DMS53 treated with DMSO at 0.1 percent for 48 hours (cell line): Measurements from ENCODE around the gene MED29.
A peak's percentile ranks its signal among the peaks of the same experiment; 100 is the strongest.

Experiments
- DNase-seq: peaks from one replicate; lab custom pipeline; 2025; ENCODE audit not compliant: unreplicated experiment; lab: John Stamatoyannopoulos, UW

Gene MED29

DNA sequence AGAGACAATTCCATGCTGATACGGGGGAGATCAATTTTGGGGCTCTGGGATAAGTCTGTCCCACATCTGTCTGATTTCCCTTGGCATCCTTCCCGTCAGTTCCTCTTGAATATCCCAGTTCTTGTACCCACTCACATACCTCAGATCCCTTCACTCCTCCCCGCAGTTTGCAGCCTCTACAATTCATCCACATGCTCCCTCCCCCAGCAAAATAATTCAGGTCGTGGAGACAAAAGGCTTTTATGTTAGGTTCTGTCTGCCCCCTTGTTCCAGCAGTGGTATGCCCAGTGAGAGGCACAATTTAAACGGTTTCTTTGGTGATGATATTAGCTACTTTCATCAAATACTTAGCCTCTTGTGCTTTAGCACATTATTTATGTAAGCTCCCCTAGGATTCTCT, 35.0 kb downstream of the MED29 start:
- DNase-seq: no peak

DNA sequence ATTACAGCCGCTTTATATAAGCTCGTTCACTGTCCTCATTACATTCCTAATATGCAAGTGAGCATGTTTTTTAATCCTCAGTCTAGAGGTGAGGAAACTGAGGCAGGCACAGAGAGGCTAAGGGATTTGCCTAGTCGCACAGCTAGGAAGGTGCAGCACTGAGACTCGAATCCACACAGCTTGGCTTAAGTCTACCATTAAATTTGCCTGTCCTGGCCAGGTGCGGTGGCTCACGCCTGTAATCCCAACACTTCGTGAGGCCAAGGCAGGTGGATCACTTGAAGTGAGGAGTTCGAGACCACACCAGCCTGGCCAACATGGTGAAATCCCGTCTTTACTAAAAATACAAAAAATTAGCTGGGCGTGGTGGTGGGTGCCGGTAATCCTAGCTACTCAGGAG, 36.5 kb downstream of the MED29 start:
- DNase-seq: no peak

DNA sequence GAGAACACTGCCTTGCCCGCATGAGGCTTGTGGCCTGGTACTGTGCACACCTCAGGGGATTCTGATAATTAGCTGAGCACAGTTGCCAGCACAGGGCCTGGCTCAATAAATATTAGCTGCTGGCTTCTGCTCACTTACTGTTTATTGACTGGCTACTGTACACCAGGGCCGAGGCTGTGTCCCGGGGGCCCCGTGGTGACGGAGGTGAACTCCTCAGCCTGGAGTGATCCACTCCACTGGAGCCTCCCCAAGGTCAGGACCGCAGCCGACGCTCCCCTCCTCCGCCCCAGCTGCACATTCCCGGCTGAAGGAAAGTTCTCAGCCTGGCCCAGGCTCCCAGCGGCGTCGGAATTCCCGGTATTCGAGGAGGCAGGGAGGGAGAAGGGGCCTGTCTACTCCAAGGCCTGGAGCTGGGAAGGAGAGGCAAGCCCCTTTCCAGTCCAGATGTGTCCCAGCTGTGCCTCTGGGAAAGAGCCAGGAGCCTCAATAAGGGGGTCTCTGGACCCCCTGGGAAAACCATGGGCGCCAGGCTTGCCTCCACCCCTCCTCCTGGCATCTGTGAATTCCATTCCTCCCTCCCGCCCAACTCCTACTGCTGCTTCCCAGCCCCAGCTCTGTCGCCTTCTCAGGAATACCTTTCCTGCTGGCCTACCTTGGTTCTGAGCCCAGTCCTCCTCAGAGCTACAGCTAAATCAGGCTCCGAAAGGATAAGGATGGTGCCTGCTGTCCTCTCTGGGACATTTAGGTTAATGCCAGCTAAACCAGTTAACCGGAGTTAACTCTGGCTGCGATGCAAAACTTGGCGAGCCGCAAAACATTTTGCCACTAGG, 37.3 kb downstream of the MED29 start:
- no peak for DNase-seq

DNA sequence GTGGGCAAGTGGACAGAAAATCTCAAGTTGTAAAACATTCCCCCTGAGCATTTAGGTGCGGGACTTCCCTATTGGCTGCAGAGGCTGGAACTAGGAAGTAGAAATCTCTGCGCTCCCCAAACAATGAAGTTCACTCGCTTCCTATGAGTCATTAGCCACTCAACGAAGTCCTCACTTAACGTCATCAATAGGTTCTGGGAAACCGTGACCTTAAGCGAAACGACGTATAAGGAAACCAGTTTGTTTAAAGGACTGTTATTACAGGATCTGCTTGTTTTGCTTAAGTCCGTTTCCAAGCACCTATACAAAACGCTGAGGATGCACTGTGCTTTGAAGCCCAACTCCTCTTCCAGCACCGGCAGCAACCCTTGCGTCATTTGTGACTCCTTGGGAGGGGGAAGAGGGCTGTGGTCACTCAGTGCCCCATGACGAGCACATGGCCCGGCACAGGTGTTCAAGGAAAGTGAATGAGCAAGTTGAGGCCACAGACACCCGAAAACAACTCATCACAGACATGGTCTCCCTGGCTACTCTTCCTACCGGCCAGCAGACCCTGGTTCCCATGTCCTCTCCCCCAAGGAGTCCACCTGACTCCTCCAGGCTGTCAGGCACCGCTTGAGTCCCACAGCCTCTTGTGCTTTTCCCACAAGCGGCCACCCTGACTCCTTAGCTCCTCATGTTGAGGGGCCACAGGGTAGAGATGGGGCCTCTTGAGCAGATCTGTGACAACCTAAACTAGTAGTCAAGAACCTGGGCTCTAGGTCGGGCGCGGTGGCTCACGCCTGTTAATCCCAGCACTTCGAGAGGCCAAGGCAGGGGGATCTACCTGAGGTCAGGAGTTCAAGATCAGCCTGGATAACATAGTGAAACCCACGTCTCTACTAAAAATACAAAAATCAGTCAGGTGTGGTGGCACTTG, 39.8 kb downstream of the MED29 start:
- DNase-seq: peak; percentile 100

DNA sequence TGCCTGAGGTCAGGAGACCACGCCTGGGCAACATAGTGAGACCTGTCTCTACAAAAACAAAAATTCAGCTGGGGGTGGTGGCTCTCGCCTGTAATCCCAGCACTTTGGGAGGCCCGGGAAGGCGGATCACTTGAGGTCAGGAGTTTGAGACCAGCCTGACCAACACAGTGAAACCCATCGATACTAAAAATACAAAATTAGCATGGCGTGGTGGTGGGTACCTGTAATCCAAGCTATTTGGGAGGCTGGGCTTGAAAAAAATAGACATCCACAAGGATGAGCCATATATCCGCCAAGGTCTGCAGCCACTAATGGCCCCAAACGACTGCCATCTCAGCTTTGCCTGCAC, 41.5 kb downstream of the MED29 start:
- no peak for DNase-seq

DNA sequence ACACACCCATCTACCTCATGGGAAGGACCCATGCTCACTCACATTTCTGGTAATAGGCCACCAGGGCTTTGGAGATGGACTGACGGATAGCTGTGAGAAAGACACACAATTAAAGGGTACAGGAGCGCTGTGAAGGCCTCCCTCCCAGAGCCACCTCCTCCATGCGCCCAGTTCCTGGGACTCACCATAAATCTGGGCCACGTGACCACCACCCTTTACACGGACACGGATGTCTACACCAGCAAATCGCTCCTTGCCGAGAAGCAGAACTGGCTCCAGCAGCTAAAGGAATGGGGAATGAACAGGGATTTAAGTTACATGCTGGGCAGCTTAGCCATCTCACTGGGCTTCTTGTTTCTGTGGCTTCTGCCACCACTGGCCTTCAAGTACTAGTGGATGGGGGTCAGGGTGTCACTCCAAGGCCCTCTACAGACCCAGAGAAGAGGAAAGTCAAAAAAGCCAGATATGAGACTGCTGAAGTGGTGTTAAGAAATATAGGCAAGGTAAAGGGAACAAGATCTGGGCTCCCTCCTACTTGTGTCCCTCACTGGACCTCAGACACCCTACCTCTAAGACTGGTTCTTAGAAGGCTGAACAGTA, 42.4 kb downstream of the MED29 start:
- DNase-seq: no peak

DNA sequence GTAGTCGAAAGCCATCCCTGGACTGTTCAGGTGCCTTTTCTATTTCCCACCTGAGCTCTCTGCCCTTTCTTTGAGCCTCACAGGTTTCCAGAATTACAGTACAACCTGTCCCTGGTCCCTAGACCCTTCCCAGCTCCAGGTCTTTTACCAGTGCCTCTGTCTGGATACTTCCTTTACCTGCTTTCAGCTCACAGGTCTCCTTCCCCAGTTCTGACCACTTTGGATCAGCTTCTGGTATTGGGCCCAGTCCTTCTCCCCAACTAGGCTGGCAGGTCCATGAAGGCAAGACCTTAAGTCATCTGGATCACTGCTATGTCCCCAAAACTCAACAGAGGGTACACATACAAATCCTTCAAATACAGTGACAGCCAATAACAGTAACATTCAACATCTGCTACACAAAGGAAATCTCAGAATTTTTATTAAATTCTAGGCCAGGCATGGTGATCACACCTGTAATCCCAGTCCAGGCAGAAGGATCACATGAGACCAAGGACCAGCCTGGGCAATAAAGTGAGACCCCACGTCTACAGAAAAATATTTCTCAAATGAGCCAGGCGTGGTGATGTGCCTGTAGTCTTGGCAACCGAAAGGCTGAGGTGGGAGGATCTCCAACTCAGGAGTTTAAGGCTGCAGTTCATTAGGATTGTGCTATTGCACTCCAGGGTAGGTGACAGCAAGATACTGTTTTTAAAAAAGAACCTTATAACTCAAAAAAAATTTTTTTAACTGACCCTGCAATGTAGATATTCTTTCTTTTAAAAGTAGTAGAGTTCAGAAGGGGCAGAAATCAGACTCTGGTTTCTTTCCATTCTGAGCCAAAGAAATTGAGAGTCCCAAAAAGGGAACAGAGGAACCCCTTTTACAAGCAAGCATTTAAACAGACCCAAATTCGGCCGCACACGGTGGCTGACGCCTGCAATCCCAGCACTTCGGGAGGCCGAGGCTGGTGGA, 43.2 kb downstream of the MED29 start:
- no peak for DNase-seq

DNA sequence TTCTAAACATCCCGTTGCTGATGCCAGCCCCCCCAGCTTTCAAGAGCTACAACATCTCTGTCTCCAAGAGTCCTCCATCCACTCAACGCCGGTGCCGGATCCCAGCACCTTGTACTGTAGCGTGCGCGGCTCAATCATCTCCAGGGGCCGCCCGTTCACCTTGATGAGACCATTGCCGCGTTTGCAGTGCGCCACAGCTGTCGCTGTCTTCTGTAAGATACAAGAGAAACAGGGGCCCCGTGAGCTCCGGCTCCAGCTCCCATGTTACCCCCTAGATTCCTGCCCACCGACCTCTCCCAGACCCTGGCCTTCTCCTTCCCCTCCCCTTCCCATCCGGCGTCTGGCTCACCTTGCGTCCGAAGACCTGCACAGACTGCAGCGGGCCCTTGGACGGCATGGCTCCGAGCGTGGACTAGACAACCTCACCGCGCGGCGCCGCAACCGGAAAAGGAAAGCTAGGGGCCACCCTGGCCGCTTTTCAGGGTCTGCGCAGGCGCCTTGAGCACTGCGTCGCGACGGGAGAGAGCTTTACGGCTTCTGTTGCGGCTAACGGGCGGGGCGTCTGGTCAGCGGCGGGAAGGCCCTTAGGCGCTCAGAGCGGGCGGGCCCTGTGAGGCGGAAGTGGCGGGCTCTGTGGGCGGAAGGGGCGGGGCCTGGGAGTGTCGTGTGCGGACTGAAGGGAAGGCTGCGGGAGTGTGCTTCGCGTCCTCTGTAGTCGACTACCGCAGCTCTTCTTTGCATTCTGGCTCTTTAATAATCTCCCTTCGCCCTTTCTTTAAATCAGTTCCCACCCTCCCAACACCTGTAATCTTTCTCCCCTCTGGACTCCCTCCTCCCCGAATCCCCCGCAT, 44.5 kb downstream of the MED29 start, which contains the start of gene RPS16:
Gene RPS16 (minus strand): TSS at position 451 of the 851 bp plus-strand sequence. CDS start 54 bp downstream, at position 397.
- DNase-seq: peak; percentile 99

DNA sequence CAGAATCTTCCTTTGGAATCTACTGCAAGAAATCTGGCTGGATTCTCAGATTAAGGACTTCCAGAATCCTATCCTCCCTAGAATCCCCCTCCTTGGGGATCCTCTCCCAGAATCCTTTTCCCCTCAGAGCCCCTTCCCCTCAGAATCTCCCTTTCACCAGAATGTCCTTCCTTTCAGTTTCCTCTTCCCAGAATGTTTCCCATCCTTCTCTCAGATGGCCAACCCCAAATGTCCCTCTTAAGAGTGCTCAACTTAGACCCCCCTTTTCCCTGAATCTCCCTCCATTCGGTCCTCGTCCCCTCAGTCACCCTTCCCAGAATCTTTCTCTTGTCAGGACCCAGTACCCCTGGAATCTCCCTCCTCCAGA, 45.2 kb downstream of the MED29 start:
- no peak for DNase-seq

DNA sequence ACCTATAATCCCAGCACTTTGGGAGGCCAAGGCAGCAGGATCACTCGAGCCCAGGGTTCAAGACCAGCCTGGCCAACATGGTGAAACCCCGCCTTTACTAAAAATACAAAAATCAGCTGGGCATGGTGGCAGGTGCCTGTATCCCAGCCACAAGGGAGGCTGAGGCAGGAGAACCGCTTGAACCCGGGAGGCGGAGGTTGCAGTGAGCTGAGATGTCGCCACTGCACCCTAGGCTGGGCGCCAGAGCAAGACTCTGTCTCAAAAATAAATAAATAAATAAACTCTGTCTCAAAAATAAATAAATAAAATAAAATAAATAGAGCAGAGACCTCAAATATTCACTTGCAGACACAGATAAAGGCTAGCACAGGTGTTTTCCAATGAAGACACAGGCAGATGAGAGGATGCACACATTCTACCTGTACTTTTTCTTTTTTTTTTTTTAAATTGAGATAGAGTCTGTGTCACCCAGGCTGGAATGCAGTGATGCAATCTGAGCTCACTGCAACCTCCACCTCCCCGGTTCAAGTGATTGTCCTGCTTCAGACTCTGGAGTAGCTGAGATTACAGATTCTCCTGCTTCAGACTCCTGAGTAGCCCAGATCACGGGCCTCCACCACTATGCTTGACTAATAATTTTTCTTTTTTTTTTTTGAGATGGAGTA, 47.2 kb downstream of the MED29 start:
- DNase-seq: no peak

DNA sequence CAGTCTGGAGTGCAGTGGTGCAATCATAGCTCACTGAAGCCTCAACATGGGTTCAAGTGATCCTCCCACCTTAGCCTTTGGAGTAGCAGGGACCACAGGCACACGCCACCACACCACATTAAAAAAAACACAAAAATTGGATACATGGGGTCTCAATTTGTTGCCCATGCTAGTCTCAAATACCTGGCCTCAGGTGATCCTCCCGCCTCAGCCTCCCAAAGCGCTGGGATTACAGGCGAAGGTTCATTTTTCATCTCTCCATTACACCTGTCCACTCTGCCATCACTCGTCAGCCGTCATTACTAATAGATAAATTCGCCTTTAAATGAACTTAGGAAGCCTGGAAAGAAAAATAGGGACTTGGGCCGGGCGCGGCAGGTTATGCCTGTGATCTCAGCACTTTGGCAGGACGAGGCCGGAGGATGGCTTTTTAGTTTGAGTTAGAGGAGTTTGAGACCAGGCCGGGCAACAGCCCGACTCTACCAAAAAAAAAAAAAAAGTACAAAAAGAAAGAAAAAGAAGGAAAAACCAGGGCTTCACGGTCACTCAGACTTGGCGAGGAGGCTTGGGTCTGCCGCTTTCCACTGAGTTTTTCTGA, 53.5 kb downstream of the MED29 start:
- no peak for DNase-seq

DNA sequence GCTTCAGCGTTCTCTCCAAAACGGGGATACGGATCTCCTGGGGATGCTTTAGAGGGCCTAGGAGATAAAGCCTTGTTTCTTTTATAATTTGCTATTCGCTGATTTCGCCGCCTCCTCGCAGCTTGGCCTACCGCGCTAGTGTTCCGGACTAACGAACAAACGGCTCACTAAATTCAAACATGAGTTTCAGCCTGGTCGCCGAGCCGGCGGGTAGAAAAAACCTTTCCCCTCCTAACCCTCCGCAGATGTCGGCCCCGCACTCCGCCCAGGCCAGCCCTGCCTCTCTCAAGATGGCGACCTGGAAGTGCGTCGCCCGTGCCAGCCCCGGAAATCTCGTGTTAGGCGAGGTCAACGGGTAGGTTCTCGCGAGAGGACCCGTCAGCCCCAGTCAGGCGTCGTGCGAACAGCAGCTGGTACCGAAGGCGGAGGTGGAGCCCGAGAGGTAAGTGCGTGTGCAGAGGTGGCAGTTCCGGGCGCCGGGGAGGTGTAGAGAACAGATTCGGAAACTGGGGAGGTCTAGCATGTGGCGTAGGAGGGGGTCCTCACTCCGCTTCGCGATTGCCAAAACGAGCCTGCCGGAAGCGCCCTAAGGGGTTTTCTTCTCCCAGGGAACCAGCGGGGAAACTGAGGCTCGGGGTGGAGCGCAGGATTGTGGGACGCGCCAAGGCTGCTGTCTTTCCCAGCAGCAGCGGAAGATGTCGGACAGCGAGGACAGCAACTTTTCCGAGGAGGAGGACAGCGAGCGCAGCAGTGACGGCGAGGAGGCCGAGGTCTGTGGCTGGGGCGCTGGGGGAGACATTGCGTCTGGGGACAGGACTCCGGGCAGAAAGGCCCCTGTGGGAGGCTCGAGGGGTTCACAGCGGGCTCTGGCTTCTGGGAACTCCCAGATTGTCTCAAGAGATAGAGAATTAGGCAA, 54.3 kb downstream of the MED29 start, which contains the start of gene SUPT5H:
Gene SUPT5H (plus strand): TSS at position 387 of the 916 bp plus-strand sequence. CDS start 309 bp downstream, at position 696.
- peak; percentile 98 for DNase-seq

DNA sequence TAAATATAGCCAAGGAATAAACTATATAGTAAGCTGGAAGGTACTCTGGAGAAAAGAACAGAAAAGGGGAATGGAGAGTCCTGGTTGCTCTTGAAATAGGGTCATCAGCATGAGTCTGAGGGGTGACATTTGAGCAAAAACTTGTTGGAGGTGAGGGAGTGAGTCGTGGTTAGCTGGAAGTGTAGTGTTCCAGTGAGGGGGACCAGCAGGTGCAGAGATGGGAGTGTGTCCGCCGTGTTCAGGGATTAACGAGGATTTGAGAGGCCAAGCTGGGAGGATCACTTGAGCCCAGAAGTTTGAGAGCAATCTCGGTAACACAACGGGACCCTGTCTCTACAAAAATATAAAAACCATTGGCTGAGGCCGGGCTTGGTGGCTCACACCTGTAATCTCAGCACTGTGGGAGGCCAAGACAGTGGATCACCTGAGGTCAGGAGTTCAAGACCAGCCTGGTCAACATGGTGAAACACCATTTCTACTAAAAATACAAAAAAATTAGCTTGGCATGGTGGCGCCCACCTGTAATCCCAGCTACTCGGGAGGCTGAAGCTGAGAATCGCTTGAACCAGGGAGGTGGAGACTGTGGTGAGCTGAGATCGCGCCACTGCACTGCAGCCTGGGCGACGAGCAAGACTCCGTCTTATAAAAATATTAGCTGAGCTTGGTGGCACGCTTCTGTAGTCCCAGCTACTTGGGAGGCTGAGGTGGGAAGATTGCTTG, 55.3 kb downstream of the MED29 start:
- no peak for DNase-seq

DNA sequence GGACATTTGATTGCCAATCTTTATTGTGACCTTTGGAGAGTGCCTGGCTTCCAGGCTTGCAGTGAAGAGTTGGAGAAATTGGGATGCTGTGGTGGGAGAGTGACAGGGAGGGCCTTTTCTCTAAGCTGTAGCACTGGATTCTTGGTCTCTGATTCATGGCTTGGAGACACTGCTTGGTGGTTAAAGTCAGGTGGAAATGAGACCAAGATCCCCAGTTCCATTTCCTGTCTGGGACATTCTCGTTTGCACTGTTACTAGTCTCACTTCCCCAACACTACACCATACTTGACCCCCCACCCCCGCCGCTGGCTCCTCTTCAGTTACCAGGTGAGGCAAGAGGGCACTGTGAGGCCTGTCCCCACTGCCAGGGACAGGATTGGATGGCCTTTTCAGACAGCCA, 57.1 kb downstream of the MED29 start:
- DNase-seq: no peak

DNA sequence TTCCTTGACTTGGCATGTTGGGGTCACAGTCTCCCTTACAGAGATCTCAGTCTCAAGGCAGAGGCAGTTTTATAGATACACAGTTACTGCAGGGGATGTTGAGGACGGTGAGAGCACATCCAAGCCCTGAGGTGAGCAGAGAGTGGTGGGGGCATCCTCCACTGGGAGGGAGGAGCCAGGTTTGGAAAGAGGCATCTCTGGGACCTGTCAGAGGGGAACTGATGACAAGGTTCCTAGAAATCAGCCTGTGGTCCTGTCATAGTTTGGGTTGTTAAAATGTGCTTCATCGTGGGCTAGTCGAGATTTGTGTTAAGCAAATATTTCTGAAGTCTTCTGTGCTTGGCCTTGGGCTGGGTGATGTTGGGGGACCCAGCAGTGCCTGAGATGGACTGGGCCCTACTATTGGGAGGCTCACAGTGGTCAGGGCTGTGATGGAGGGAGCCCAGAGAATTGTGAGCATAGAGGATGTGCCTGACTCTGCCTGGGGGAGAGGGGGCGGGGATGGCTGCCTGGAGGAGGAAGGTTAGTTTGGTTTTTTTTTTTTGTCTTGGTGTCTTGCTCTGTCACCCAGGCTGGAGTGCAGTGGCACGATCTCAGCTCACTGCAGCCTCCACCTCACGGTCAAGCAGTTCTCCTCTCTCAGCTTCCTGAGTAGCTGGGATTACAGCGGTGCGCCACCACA, 58.1 kb downstream of the MED29 start:
- no peak for DNase-seq
